Measurements from ENCODE around the gene REEP1.

DNA sequence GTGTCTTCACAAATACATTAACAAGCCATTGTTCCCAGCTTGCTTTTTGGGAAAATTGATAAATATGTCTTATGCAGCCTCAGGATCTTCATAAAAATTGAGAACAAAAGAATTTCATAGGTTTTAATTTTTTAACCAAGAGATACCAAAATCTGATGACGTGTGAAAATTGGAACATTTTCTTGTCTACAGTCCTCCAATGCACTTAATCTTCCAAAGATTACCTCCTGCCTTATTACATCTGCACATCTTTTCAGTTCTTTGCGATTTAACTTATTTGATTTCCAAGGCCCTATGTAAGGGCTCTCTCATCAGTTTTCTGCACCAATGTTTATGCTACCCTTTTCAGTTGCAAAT is 135.1 kb downstream of the REEP1 start:
- TF ChIP-seq, protein P1, sequence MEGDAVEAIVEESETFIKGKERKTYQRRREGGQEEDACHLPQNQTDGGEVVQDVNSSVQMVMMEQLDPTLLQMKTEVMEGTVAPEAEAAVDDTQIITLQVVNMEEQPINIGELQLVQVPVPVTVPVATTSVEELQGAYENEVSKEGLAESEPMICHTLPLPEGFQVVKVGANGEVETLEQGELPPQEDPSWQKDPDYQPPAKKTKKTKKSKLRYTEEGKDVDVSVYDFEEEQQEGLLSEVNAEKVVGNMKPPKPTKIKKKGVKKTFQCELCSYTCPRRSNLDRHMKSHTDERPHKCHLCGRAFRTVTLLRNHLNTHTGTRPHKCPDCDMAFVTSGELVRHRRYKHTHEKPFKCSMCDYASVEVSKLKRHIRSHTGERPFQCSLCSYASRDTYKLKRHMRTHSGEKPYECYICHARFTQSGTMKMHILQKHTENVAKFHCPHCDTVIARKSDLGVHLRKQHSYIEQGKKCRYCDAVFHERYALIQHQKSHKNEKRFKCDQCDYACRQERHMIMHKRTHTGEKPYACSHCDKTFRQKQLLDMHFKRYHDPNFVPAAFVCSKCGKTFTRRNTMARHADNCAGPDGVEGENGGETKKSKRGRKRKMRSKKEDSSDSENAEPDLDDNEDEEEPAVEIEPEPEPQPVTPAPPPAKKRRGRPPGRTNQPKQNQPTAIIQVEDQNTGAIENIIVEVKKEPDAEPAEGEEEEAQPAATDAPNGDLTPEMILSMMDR (IDR thresholded peaks at IDR 0.05) = no peak
- TF ChIP-seq POLR2A (IDR thresholded peaks at IDR 0.05; ENCODE audit: low read depth) = no peak

Data from esophagus muscularis mucosa (tissue), 3 donors.